HCT116 (cell line): Measurements from ENCODE around the gene SH3GL2. TPM values are rescaled to one million over a fixed set of nuclear protein-coding genes. Genes with fewer than 3 reads are reported as not detected.

Experiments
- ATAC-seq: fragments of 200-7000 bp; cut with Tn5 transposase; 2 replicates; pipeline ENCODE4 v1.9.1; 2020; ENCODE audit warnings: mild to moderate bottlenecking, moderate library complexity
- BruUV-seq: library from RNA; stranded (reverse); fragments of 400-500 nt; replicated peaks from 2 replicates; lab custom pipeline; 2021; lab: Mats Ljungman, UMichigan
- CTCF ChIA-PET: fragments of 300-600 bp; sonication (Branson Sonifier 250); formaldehyde crosslinking; loops from one replicate; lab custom pipeline; 2021; ENCODE audit warnings: antibody characterized with exemption; lab: Charles Lee
- POLR2A ChIA-PET: fragments of 300-600, 350-600 bp; sonication (Branson Sonifier 250); formaldehyde crosslinking; loops from one replicate; lab custom pipeline; 2021; ENCODE audit warnings: antibody characterized with exemption; lab: Charles Lee
- RAD21 ChIA-PET, 2 experiments: fragments of 300-600 bp; sonication (Branson Sonifier 250); formaldehyde crosslinking; loops; one replicate each; lab custom pipeline; 2023; ENCODE audit warnings: low total read pairs in 2 of 2; ENCODE audit not compliant: uncharacterized antibody in 2 of 2, unreplicated experiment in 2 of 2, low non-redundant PET in 1 of 2; lab: Charles Lee
- DNase-seq: peaks from one replicate; pipeline ENCODE4 v3.0.0-alpha.2; 2010; ENCODE audit warnings: low read depth, low spot score
- H2AFZ ChIP-seq: fragments of 200-600 bp; shearing (Covaris generic), sonication (generic); 2 replicates; pipeline ENCODE4 v1.6.1; 2017; ENCODE audit warnings: low read depth, mixed run types, mixed read lengths, antibody characterized with exemption, low read length; ENCODE audit not compliant: poor library complexity, severe bottlenecking
- H3K27ac ChIP-seq: 2 replicates; pipeline ENCODE4 v1.5.1; 2012; ENCODE audit warnings: low read depth, low read length
- H3K27me3 ChIP-seq: fragments of 200-600 bp; sonication (generic); 2 replicates; pipeline ENCODE4 v1.6.1; 2016; ENCODE audit warnings: mixed run types, low read length, mixed read lengths; ENCODE audit not compliant: insufficient read depth
- H3K36me3 ChIP-seq, 2 experiments: fragments of 200-500 bp in 1 of 2; fragments of 200-600 bp in 1 of 2; sonication (Bioruptor generic) in 1 of 2; sonication (generic) in 1 of 2; 2 replicates each; pipeline versions ENCODE4 v1.5.1 to v1.6.1; 2014 to 2016; ENCODE audit warnings: low read length in 2 of 2, inconsistent platforms in 1 of 2, mixed read lengths in 1 of 2, mixed run types in 1 of 2; ENCODE audit not compliant: insufficient read depth in 2 of 2, control insufficient read depth in 1 of 2
- H3K4me1 ChIP-seq, 2 experiments: fragments of 200-600 bp in 1 of 2; sonication (generic) in 1 of 2; 2 replicates each; pipeline versions ENCODE4 v1.5.1 to v1.6.1; 2012 to 2017; ENCODE audit warnings: low read length in 2 of 2, inconsistent platforms in 1 of 2, mild to moderate bottlenecking in 1 of 2, mixed read lengths in 1 of 2, mixed run types in 1 of 2, moderate library complexity in 1 of 2; ENCODE audit not compliant: insufficient read depth in 2 of 2, control insufficient read depth in 1 of 2
- H3K4me2 ChIP-seq: fragments of 200-600 bp; sonication (generic); 2 replicates; pipeline ENCODE4 v1.6.1; 2017; ENCODE audit warnings: mixed run types, low read length, mixed read lengths
- H3K4me3 ChIP-seq, 2 experiments: fragments of 200-600 bp in 1 of 2; sonication (generic) in 1 of 2; replicated peaks in 1 of 2; 2 replicates each; pipeline ENCODE4 v1.5.1; 2011 to 2016; ENCODE audit warnings: low read length in 2 of 2, control low read depth in 1 of 2, low read depth in 1 of 2, mild to moderate bottlenecking in 1 of 2, mixed read lengths in 1 of 2, mixed run types in 1 of 2
- H3K79me2 ChIP-seq: fragments of 200-600 bp; sonication (generic); 2 replicates; pipeline ENCODE4 v1.6.1; 2017; ENCODE audit warnings: mild to moderate bottlenecking, mixed run types, low read length, moderate library complexity, mixed read lengths; ENCODE audit not compliant: insufficient read depth
- H3K9ac ChIP-seq: fragments of 200-600 bp; sonication (generic); 2 replicates; pipeline ENCODE4 v1.6.1; 2016; ENCODE audit warnings: low read length, mixed read lengths
- H3K9me2 ChIP-seq: fragments of 200-600 bp; sonication (generic), shearing (Covaris generic); 2 replicates; pipeline ENCODE4 v1.6.1; 2017; ENCODE audit warnings: mixed run types, mild to moderate bottlenecking, moderate library complexity; ENCODE audit not compliant: insufficient read depth
- H3K9me3 ChIP-seq, 2 experiments: fragments of 200-500 bp in 1 of 2; fragments of 200-600 bp in 1 of 2; sonication (Bioruptor generic) in 1 of 2; sonication (generic) in 1 of 2; 2 replicates each; pipeline ENCODE4 v1.6.1; 2014 to 2017; ENCODE audit warnings: low read length in 2 of 2, mixed read lengths in 2 of 2, inconsistent platforms in 1 of 2, low read depth in 1 of 2, mild to moderate bottlenecking in 1 of 2, mixed run types in 1 of 2, moderate library complexity in 1 of 2; ENCODE audit not compliant: control insufficient read depth in 1 of 2, insufficient read depth in 1 of 2
- H4K20me1 ChIP-seq: fragments of 200-600 bp; sonication (generic), shearing (Covaris generic); 2 replicates; pipeline ENCODE4 v1.6.1; 2017; ENCODE audit warnings: mixed run types, mild to moderate bottlenecking, moderate library complexity; ENCODE audit not compliant: insufficient read depth
- ATF3 ChIP-seq: IDR thresholded peaks from 2 replicates; pipeline ENCODE4 v1.6.1; 2012
- CBX3 ChIP-seq: IDR thresholded peaks from 2 replicates; pipeline ENCODE4 v1.6.1; 2012; ENCODE audit warnings: low read depth
- CEBPB ChIP-seq: IDR thresholded peaks from 2 replicates; pipeline ENCODE4 v1.6.1; 2012; ENCODE audit warnings: low read depth
- EGR1 ChIP-seq: IDR thresholded peaks from 2 replicates; pipeline ENCODE4 v1.6.1; 2012; ENCODE audit warnings: low read depth
- EZH2 ChIP-seq: fragments of 200-600 bp; sonication (generic); IDR thresholded peaks from 2 replicates; pipeline ENCODE4 v1.6.1; 2017; ENCODE audit warnings: antibody characterized with exemption, mixed run types
- EZH2phosphoT487 ChIP-seq: fragments of 200-600 bp; IDR thresholded peaks from 2 replicates; pipeline ENCODE4 v1.6.1; 2018; ENCODE audit warnings: antibody characterized with exemption, borderline replicate concordance
- JUND ChIP-seq: IDR thresholded peaks from 2 replicates; pipeline ENCODE4 v1.6.1; 2012
- MAX ChIP-seq: IDR thresholded peaks from 2 replicates; pipeline ENCODE4 v1.6.1; 2012
- POLR2A ChIP-seq: IDR thresholded peaks from 2 replicates; pipeline ENCODE4 v1.7.0; 2011; ENCODE audit warnings: borderline replicate concordance; ENCODE audit not compliant: insufficient read depth, insufficient read length; ENCODE audit errors: extremely low read depth
- POLR2AphosphoS5 ChIP-seq: IDR thresholded peaks from 2 replicates; pipeline ENCODE4 v1.6.1; 2011; ENCODE audit warnings: mild to moderate bottlenecking, low read depth, low read length, moderate library complexity
- SIN3A ChIP-seq: IDR thresholded peaks from 2 replicates; pipeline ENCODE4 v1.6.1; 2012; ENCODE audit warnings: low read depth
- SP1 ChIP-seq: IDR thresholded peaks from 2 replicates; pipeline ENCODE4 v1.6.1; 2012; ENCODE audit warnings: low read depth
- YY1 ChIP-seq: IDR thresholded peaks from 2 replicates; pipeline ENCODE4 v1.6.1; 2011; ENCODE audit warnings: low read length, low read depth, moderate library complexity, mild to moderate bottlenecking; ENCODE audit not compliant: insufficient replicate concordance; ENCODE audit errors: extremely low read depth
- ZBTB33 ChIP-seq: IDR thresholded peaks from 2 replicates; pipeline ENCODE4 v1.6.1; 2011; ENCODE audit warnings: mild to moderate bottlenecking, low read length, moderate library complexity; ENCODE audit not compliant: insufficient replicate concordance; ENCODE audit errors: extremely low read depth
- ZFX ChIP-seq: fragments of 450-650 bp; IDR thresholded peaks from 2 replicates; pipeline ENCODE4 v1.6.1; 2017
- ZNF274 ChIP-seq: fragments of 200-500 bp; sonication (Bioruptor generic); IDR thresholded peaks from 2 replicates; pipeline ENCODE4 v1.6.1; 2014; ENCODE audit warnings: mild to moderate bottlenecking, low read depth, low read length, inconsistent platforms
- intact Hi-C: fragments of 100-400 bp; cut with micrococcal nuclease; formaldehyde crosslinking; loops from 2 replicates; pipeline ENCODE4 v1.10.0; 2022
- total RNA-seq: library from RNA; stranded (reverse); gene quantifications from one replicate; pipeline ENCODE4 v1.2.1, GENCODE V29; 2021; ENCODE audit not compliant: unreplicated experiment

Gene SH3GL2
- total RNA-seq, 1 experiment from 2014 or later, result not detected

- Histone ChIP-seq H3K9me2 (no peaks in the 10 kb centered on the region), H3K27me3 (no peaks in the 10 kb centered on the region), H3K27ac (no peak overlapping the region), H3K9ac (no peak overlapping the region), H3K4me2 (no peak overlapping the region), H2AFZ (no peak overlapping the region), H3K9me3 (no peaks in the 10 kb centered on the region), H3K36me3 (no peaks in the 10 kb centered on the region), H3K4me1 (no peaks in the 10 kb centered on the region), H3K79me2 (no peaks in the 10 kb centered on the region), H3K4me3 (no peak overlapping the region), H4K20me1 (no peaks in the 10 kb centered on the region)
- ChIA-PET CTCF (no interaction called here), POLR2A (no interaction called here), RAD21 (no interaction called here)
- intact Hi-C loops, result no loop called here
- no peak for DNase-seq
- TF ChIP-seq EZH2 (no peak), CEBPB (no peak), EGR1 (no peak), POLR2A (no peak), YY1 (no peak), CBX3 (no peak), ZBTB33 (no peak)
- no peak for ATAC-seq
- BruUV-seq, result no TSS peak
These were observed 152.4 kb downstream of the SH3GL2 start for GRCh38 chr9:17731308-17731707.

GRCh38 chr9:17734674-17735073 lies 155.8 kb downstream of the SH3GL2 start:
- no peak for DNase-seq
- H3K9me2 ChIP-seq, result no peaks in the 10 kb centered on the region
- RAD21 ChIA-PET, result no interaction called here
- no peaks in the 10 kb centered on the region for H3K4me1 ChIP-seq
- ATAC-seq, result no peak
- intact Hi-C loops, result no loop called here
- no peaks in the 10 kb centered on the region for H3K27me3 ChIP-seq
- no peak overlapping the region for H3K9ac ChIP-seq
- no peak overlapping the region for H3K4me2 ChIP-seq
- no peaks in the 10 kb centered on the region for H3K79me2 ChIP-seq
- no peaks in the 10 kb centered on the region for H3K36me3 ChIP-seq
- no peaks in the 10 kb centered on the region for H4K20me1 ChIP-seq
- H2AFZ ChIP-seq, result no peak overlapping the region
- H3K27ac ChIP-seq, result no peak overlapping the region
- H3K4me3 ChIP-seq, result no peak overlapping the region
- POLR2A ChIA-PET, result no interaction called here
- H3K9me3 ChIP-seq, result no peaks in the 10 kb centered on the region
- no TSS peak for BruUV-seq
- CTCF ChIA-PET, result no interaction called here
- TF ChIP-seq ATF3, result no peak
- TF ChIP-seq EZH2phosphoT487, result no peak
- TF ChIP-seq ZFX, result no peak
- no peak for TF ChIP-seq CBX3
- TF ChIP-seq SP1, result no peak
- no peak for TF ChIP-seq MAX
- no peak for TF ChIP-seq ZNF274
- TF ChIP-seq EGR1, result no peak
- TF ChIP-seq SIN3A, result no peak
- TF ChIP-seq POLR2AphosphoS5, result no peak
- no peak for TF ChIP-seq ZBTB33
- no peak for TF ChIP-seq CEBPB
- TF ChIP-seq YY1, result no peak
- TF ChIP-seq JUND, result no peak
